GM21825 (cell line): ENCODE results near the gene BLOC1S6.

ENCODE experiments used
- ATAC-seq: cut with Tn5 transposase; IDR thresholded peaks from one replicate; pipeline ENCODE4 v1.9.1; 2021; ENCODE audit warnings: mild to moderate bottlenecking, moderate library complexity; ENCODE audit not compliant: unreplicated experiment

Gene BLOC1S6

DNA sequence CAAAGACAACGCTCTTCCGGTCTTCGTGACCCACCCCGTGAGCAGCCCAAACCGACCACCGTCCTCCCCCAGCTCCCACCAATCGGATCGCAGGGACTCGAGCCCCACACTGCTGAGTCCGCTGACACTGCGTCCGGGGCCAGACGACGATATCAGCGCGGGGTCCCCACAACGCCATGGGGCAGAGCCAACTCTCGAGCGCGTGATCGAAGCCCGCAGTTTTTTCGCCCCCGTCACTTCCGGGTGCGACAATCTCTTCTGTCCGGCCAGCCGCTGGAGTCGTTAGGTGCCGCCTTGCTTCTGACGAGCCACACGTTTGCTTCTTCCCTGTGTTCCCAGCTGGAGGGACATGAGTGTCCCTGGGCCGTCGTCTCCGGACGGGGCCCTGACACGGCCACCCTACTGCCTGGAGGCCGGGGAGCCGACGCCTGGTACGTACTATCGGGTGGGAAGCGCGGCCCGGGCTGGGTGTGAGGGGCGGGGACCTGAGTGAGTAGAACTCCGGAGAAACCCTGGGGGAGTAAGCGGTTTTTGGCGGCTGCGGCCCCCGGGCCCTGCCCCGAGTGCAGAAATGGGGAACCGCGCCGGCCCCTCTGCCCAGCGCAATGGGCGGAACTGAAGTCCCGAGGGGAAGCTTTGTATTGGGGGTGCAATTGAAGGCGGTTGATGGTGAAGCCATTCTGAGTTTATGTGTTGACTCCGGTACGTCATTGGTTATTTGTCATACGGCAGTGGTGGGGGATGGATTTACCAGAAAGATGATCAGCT lies at the start of gene BLOC1S6:
TSS of gene BLOC1S6 (plus strand) at position 285 of the 768 bp plus-strand sequence. CDS start at position 350, 65 bp downstream.
- ATAC-seq = peak; percentile 76

DNA sequence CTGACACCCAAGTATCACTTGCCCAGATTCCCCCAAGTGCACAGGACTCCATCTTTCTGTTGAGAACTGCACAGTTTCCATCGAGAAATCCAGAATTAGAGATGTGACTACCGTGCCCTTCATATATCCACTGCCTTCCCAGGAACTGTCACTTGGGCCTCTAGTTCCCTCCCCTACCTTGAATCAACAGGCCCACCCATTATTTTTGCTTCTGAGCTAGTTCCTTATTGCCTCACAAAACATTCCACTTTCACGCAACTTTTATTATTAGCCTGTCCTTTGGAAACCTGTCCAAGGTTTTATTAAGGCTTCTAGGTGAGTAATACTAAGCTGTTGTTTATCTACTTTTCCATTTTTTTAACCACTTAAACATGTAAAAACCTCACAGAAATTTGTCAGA lies 47.5 kb upstream of the BLOC1S6 start:
- ATAC-seq = no peak

DNA sequence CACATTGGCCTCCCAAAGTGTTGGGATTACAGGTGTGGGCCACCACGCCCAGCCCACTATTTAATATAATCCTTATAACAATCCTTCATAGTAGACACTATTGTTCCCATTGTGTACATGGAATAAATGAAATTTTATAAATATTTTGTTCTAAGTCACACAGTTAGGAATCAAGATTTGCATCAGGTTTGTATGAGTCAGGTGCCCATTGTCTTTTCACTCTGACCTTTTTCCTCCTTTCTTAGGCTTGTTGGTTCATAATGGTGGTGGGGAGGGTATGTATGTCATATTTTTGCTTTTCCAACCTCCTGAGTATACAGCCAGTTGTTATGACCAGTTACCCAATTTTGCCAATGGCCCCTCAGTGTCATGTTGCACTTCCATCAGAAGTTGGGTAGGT lies 46.6 kb upstream of the BLOC1S6 start:
- ATAC-seq = no peak

DNA sequence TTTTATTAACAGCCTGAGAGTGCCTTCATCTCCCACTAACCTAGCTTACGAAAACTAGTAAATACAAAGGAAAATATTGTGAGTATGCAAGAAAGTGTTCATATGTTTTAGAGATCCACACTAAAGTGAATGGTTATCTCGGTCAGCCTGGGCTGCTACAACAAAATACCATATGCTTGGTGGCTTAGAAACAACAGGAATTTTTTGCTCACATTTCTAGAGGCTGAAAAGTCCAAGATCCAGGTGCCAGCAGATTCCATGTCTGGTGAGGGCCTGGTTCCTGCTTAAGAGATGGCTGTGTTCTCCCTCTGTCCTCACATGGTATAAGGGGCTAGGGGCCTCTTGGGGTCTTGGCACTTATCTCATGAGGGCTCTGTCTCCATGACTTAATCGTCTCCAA lies 44.1 kb upstream of the BLOC1S6 start:
- no peak for ATAC-seq

DNA sequence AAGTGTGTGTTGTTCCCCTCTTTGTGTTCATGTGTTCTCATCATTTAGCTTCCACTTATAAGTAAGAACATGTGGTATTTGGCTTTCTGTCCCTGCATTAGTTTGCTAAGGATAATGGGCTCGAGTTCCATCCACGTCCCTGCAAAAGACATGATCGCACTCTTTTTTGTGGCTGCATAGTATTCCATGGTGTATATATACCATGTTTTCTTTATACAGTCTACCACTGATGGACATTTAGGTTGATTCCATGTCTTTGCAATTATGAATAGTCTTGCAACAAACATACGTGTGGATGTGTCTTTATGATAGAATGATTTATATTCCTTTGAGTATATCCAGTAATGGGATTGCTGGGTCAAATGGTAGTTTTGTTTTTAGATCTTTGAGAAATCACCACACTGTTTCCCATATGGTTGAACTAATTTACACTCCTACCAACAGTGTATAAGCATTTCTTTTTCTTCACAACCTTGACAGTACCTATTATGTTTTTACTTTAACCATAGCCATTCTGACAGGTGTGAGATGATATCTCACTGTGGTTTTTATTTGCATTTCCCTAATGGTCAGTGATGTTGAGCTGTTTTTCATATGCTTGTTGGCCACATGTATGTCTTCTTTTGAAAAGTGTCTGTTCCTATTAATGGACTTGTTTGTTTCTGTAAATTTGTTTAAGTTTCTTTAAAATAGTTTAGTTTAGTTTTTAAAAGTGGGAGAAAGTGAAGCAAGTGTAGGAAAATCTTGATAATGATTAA lies 42.7 kb upstream of the BLOC1S6 start:
- ATAC-seq = no peak

GRCh38 chr15:45546789-45547188 lies 40.4 kb upstream of the BLOC1S6 start:
- no peak for ATAC-seq

GRCh38 chr15:45548753-45549520 lies 38.2 kb upstream of the BLOC1S6 start:
- no peak for ATAC-seq

- ATAC-seq = no peak
Observed at GRCh38 chr15:45549541-45550220, 37.5 kb upstream of the BLOC1S6 start.

DNA sequence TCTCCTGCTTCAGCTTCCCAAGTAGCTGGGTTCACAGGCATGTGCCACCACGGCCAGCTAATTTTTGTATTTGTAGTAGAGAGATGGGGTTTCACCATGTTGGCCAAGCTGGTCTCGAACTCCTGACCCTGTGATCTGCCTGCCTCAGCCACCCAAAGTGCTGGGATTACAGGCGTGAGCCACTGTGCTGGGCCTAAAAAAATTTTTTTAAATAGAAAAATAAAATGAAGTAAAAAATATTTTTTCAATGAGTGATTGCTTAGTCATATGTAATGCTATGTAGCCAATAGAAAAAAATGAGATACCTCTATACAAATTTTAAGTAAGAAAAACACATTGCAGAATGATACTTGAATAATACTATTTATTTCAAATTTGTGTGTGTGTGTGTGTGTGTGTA lies 36.7 kb upstream of the BLOC1S6 start:
- ATAC-seq = no peak

DNA sequence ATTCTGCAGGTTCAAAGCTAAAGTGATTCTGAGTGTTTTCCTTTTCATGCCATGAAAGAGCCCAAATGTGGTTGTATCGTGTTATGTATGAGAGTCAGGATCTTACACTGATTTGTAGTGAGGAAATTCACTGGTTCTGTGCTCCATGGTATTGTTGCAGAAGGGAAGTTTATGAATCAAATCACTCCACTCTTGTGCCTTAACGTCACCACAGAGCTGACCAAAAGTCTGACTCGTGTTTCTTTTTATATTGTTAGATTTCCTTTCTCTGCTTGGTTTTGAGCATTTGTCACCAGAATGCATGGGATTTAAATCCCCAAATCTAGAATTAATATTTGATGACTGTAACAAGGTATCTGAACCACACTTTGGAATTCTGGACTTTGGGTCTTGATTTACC lies 35.5 kb upstream of the BLOC1S6 start:
- ATAC-seq = no peak

GRCh38 chr15:45555934-45556608 lies 31.1 kb upstream of the BLOC1S6 start:
- ATAC-seq = no peak

GRCh38 chr15:45572617-45573016 lies 14.6 kb upstream of the BLOC1S6 start:
- ATAC-seq = no peak

DNA sequence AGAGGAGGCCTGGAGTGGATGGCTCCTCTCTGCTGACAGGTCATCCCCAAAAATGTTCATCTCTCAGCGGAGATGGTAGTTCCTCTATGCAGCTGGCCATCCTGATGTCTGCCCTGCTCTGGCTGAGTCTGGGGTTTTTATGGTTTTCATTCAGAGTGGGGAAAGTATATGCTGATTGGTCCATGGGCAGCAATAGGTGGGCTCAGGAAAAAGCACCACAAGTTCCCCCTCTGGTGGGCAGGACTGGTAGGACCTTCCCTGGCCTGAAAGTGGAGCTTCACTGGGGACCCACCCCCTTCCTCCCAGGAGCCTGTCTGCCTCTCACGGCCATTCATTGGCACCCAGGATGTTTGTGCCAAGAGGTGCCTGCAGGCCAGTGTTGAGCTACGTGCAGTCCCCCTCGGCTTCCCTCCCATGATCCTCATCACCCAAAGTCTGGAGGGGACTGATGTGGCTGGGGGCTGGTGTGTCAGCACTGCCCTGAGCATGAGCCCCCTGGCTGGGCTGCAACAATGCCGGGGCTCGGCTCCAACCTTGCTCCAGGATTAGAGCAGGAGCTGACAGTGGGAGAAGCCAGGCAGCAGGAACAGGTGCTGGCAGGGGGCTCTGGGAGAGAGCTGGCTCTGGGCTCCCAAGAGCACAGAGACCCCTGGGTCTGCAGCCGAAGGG lies 13.1 kb upstream of the BLOC1S6 start:
- ATAC-seq = no peak

- ATAC-seq = no peak
Observed at GRCh38 chr15:45581919-45582318, 5.3 kb upstream of the BLOC1S6 start.

DNA sequence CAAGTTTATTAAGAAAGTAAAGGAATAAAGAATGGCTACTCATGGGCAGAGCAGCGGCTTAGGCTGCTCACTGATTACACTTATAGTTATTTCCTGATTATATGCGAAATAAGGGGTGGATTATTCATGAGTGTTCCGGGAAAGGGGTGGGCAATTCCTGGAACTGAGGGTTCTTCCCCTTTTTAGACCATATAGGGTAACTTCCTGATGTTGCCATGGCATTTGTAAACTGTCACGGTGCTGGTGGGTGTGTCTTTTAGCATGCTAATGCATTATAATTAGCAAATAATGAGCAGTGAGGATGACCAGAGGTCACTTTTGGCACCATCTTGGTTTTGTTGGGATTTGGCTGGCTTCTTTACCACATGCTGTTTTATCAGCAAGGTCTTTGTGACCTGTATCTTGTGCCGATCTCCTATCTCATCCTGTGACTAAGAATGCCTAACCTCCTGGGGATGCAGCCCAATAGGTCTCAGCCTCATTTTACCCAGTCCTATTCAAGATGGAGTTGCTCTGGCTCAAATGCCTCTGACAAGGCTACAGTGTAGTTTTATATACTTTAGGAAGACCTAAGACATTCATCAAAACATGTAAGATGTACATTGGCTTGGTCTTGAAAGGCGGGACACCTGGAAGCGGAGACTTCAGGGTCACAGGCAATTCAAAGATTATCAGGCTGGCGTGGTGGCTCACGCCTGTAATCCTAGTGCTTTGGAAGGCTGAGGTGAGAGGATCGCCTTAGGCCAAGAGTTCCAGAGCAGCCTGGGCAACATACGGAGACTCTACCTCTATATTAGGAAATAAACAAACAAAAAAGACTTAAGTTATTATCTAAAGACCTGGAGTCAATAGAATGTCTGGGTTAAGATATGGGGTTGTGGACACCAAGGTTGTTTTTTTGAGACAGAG lies 3.2 kb upstream of the BLOC1S6 start:
- ATAC-seq = no peak

- no peak for ATAC-seq
Observed at GRCh38 chr15:45585069-45585791, 1.9 kb upstream of the BLOC1S6 start.

- no peak for ATAC-seq
Observed at GRCh38 chr15:45586125-45586524, 1.1 kb upstream of the BLOC1S6 start.

DNA sequence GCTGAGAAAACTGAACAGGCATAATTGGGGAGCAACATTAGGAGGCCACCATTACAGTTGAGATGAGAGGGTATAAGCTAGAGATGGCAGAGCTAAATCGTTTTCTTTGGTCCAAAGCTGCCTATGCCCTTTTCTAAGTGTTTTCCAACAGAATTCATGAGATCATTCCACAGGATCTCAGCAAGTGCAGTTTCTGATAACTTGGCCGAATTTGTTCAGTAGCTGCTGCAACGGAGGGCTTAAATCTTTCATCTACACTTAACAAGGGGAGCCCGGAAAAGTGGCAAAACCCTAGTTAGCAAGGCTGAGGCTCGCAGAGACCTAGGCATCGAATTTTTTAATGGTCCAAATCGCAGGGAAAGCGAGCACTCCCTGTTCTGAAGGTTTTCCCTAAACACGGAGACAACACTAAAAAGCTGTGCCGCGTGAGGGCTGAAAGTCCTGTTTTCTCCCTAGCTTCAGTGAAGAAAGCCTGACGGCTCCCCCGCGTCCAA lies 531 bp upstream of the BLOC1S6 start:
- no peak for ATAC-seq
